MCF 10A (cell line): Measurements from ENCODE around the gene BAIAP2L1. TPM values are rescaled to one million over a fixed set of nuclear protein-coding genes. Genes with fewer than 3 reads are reported as not detected.
A peak's percentile ranks its signal among the peaks of the same experiment; 100 is the strongest.

Experiments used
- BruUV-seq: library from RNA; stranded (reverse); fragments of 400-500 nt; replicated peaks from 2 replicates; lab custom pipeline; 2021; lab: Mats Ljungman, UMichigan
- CTCF ChIA-PET: fragments of 300-600 bp; sonication (Branson Sonifier 250); formaldehyde crosslinking; extraction: SDS; loops from one replicate; lab custom pipeline; 2021; ENCODE audit warnings: antibody characterized with exemption, inconsistent platforms; lab: Yijun Ruan, JAX
- POLR2A ChIA-PET: fragments of 300-600, 350-650 bp; sonication (Branson Sonifier 250); formaldehyde crosslinking; extraction: SDS; loops from one replicate; lab custom pipeline; 2020; ENCODE audit warnings: antibody characterized with exemption, inconsistent platforms; lab: Yijun Ruan, JAX
- DNase-seq: peaks from one replicate; pipeline ENCODE4 v3.0.0-alpha.2; 2018; ENCODE audit not compliant: unreplicated experiment
- H3K27ac Mint-ChIP-seq: one replicate; pipeline ENCODE4 v1.8.0; 2022; ENCODE audit warnings: mild to moderate bottlenecking, low read depth, mixed read lengths; ENCODE audit not compliant: unreplicated experiment
- H3K27me3 Mint-ChIP-seq: one replicate; pipeline ENCODE4 v1.8.0; 2022; ENCODE audit warnings: mixed read lengths; ENCODE audit not compliant: insufficient read depth, unreplicated experiment
- H3K36me3 Mint-ChIP-seq: one replicate; pipeline ENCODE4 v1.8.0; 2022; ENCODE audit warnings: mild to moderate bottlenecking, moderate library complexity, mixed read lengths; ENCODE audit not compliant: insufficient read depth, unreplicated experiment
- H3K4me1 Mint-ChIP-seq: one replicate; pipeline ENCODE4 v1.8.0; 2022; ENCODE audit warnings: mixed read lengths; ENCODE audit not compliant: insufficient read depth, unreplicated experiment
- H3K4me3 Mint-ChIP-seq: one replicate; pipeline ENCODE4 v1.8.0; 2022; ENCODE audit warnings: mild to moderate bottlenecking, moderate library complexity, mixed read lengths; ENCODE audit not compliant: unreplicated experiment
- H3K9me3 Mint-ChIP-seq: one replicate; pipeline ENCODE4 v1.8.0; 2022; ENCODE audit warnings: mixed read lengths; ENCODE audit not compliant: unreplicated experiment
- intact Hi-C: fragments of 100-400 bp; cut with micrococcal nuclease; formaldehyde crosslinking; loops from 2 replicates; pipeline ENCODE4 v1.14.1; 2022
- total RNA-seq: library from RNA; stranded (reverse); gene quantifications from 2 replicates; pipeline ENCODE4 v1.2.3, GENCODE V29; 2022
- TF ChIP-seq, protein P1 (sequence below): fragments of 200-600 bp; IDR thresholded peaks from one replicate; pipeline ENCODE4 v1.8.0; 2022; ENCODE audit warnings: antibody characterized with exemption, mild to moderate bottlenecking; ENCODE audit not compliant: unreplicated experiment

Gene BAIAP2L1
- total RNA-seq, 1 experiment from 2014 or later, result 60.2 TPM

DNA sequence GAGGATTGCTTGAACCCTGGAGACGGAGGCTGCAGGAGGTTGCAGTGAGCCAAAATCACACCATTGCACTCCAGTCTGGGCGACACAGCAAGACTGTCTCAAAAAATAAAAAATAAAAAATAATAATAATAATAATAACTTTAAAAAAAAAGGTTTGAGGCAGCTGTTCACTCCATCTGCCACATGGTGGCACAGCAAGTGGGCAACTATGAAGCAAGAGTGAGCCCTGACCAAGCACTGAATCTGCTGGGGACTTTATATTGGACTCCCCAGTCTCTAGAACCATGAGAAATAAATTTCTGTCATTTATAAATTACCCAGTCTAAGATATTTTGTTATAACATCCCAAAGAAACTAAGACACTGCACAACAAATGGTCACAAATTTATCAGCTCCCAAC, 134.1 kb downstream of the BAIAP2L1 start:
- no peaks in the 10 kb centered on the region for H3K4me1 Mint-ChIP-seq
- no peaks in the 10 kb centered on the region for H3K9me3 Mint-ChIP-seq
- ChIA-PET POLR2A (interaction anchor here (0.9 to 2.1 kb wide), 3 partner anchors 14 to 18 kb away, joined by 3 to 7 read pairs (median 6); partner anchors contain the start of gene TECPR1), CTCF (interaction anchor here (0.5 to 1.6 kb wide), 6 partner anchors 12 to 245 kb away, joined by 3 to 8 read pairs (median 3); no protein-coding TSS in a partner anchor)
- no peaks in the 10 kb centered on the region for H3K36me3 Mint-ChIP-seq
- no peaks in the 10 kb centered on the region for H3K27me3 Mint-ChIP-seq
- intact Hi-C loops, result no loop called here
- peak; percentile 40 for DNase-seq
- no peak overlapping the region for H3K27ac Mint-ChIP-seq
- no TSS peak for BruUV-seq
- TF ChIP-seq, protein P1, sequence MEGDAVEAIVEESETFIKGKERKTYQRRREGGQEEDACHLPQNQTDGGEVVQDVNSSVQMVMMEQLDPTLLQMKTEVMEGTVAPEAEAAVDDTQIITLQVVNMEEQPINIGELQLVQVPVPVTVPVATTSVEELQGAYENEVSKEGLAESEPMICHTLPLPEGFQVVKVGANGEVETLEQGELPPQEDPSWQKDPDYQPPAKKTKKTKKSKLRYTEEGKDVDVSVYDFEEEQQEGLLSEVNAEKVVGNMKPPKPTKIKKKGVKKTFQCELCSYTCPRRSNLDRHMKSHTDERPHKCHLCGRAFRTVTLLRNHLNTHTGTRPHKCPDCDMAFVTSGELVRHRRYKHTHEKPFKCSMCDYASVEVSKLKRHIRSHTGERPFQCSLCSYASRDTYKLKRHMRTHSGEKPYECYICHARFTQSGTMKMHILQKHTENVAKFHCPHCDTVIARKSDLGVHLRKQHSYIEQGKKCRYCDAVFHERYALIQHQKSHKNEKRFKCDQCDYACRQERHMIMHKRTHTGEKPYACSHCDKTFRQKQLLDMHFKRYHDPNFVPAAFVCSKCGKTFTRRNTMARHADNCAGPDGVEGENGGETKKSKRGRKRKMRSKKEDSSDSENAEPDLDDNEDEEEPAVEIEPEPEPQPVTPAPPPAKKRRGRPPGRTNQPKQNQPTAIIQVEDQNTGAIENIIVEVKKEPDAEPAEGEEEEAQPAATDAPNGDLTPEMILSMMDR, result peak; percentile 17
- H3K4me3 Mint-ChIP-seq, result no peak overlapping the region

DNA sequence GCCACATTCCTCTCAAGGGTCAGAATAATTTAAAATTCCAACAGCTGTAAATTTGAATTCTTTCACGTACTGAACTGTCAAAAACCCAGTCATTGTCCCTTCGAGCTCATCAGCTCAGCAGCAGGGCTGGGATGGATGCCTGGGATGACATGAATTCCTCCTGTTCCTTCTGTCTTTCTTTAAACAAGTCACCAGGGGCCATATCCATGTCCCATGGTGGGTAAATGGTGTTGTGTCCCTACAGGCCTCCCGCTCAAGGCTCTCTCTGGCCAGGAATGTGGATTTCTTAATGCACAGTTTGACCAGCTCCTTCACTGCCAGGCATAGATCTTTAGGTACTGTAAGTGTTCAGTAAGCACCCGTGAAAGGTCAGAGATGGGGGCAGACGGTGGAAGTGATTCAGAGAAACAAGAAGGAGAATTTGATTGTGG, 135.0 kb downstream of the BAIAP2L1 start:
- no peaks in the 10 kb centered on the region for H3K4me1 Mint-ChIP-seq
- ChIA-PET CTCF (interaction anchor here (0.6 to 1.9 kb wide), 3 partner anchors 92 to 576 kb away, joined by 3 to 6 read pairs (median 3); partner anchors contain the start of gene BAIAP2L1), POLR2A (no interaction called here)
- TF ChIP-seq, protein P1, result no peak
- H3K36me3 Mint-ChIP-seq, result no peaks in the 10 kb centered on the region
- no peak for DNase-seq
- H3K27me3 Mint-ChIP-seq, result no peaks in the 10 kb centered on the region
- intact Hi-C loops, result no loop called here
- H3K9me3 Mint-ChIP-seq, result no peaks in the 10 kb centered on the region
- BruUV-seq, result no TSS peak
- no peak overlapping the region for H3K4me3 Mint-ChIP-seq
- H3K27ac Mint-ChIP-seq, result no peak overlapping the region

DNA sequence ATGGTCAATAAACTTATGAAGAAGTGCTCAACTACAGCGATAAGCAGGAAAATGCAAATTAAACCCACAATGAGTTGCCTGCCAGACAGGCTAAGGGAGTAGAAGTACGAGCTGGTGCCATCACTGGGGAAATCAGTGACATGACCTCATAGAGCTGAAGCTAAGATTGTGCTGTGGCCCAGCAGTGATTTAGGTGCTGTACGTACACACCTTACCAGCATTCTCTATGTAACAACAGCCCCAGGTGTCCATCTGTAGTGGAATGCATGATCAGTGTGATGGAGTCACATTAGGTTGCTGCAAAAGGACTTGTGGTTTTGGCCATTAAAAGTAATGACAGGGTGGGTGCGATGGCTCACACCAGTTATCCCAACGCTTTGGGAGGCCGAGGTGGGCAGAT, 143.2 kb downstream of the BAIAP2L1 start:
- Mint-ChIP-seq H3K36me3 (peaks cover 14% of the 10 kb centered on the region), H3K27ac (no peak overlapping the region), H3K9me3 (no peaks in the 10 kb centered on the region), H3K4me1 (peaks cover 5% of the 10 kb centered on the region), H3K27me3 (no peaks in the 10 kb centered on the region), H3K4me3 (no peak overlapping the region)
- DNase-seq, result no peak
- TF ChIP-seq, protein P1, result no peak
- ChIA-PET CTCF (no interaction called here), POLR2A (no interaction called here)
- intact Hi-C loops, result no loop called here
- no TSS peak for BruUV-seq

DNA sequence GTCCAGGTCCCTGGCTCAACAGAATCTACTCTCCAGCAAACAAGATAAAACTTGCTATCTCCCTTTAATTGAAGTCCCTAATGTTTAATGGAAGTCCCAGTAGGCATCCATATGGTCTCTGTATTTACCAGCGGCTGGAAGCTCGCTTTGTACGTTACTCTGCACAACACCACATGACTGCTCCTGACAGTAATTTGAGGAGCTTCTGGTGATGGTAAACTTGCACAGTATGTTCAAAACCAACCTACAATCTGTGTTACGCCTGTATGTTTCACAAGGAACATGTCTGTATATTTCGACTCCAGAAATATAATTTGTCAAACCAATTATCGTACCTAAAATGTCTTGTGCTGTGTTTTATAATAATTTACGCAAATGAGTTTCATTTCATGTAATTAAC, 144.5 kb downstream of the BAIAP2L1 start:
- TF ChIP-seq, protein P1, result no peak
- no peak overlapping the region for H3K27ac Mint-ChIP-seq
- H3K4me1 Mint-ChIP-seq, result peaks cover 5% of the 10 kb centered on the region
- peaks cover 14% of the 10 kb centered on the region for H3K36me3 Mint-ChIP-seq
- intact Hi-C loops, result no loop called here
- no peaks in the 10 kb centered on the region for H3K9me3 Mint-ChIP-seq
- H3K4me3 Mint-ChIP-seq, result no peak overlapping the region
- BruUV-seq, result no TSS peak
- ChIA-PET CTCF (interaction anchor here (1.2 kb wide), 1 partner anchor 12 kb away, joined by 6 read pairs; no protein-coding TSS in a partner anchor), POLR2A (no interaction called here)
- DNase-seq, result no peak
- no peaks in the 10 kb centered on the region for H3K27me3 Mint-ChIP-seq
